Adrenal gland (tissue), 12 donors: ENCODE data around the gene SLC25A28. TPM values are rescaled to one million over a fixed set of nuclear protein-coding genes. Genes with fewer than 3 reads are reported as not detected.

Experiments
- DNase-seq, 7 donors: peaks; one replicate each; pipeline ENCODE4 v3.0.0-alpha.2; 2019 to 2020
- H3K27ac ChIP-seq, 5 donors: fragments of 200-600 bp; sonication (generic) in 4 of 5; 1 replicate in 3 of 5; 2 replicates in 2 of 5; pipeline versions ENCODE4 v1.5.1 to v1.8.0; 2016 to 2020; ENCODE audit warnings: mild to moderate bottlenecking in 1 of 5
- H3K27me3 ChIP-seq: fragments of 200-600 bp; 2 replicates; pipeline ENCODE4 v1.8.0; 2021
- H3K36me3 ChIP-seq, 2 donors: fragments of 200-600 bp; replicated peaks in 1 of 2; 1 replicate in 1 of 2; 2 replicates in 1 of 2; pipeline versions ENCODE4 v1.5.1 to v1.8.0; 2018 to 2022
- H3K4me1 ChIP-seq, 2 donors: fragments of 200-600 bp; replicated peaks in 1 of 2; 1 replicate in 1 of 2; 2 replicates in 1 of 2; pipeline versions ENCODE4 v1.5.1 to v1.8.0; 2018 to 2021
- H3K4me3 ChIP-seq, 4 donors: fragments of 200-600 bp; sonication (generic) in 3 of 4; one replicate each; pipeline ENCODE4 v1.5.1; 2016 to 2018
- H3K9me3 ChIP-seq, 3 donors: fragments of 200-600 bp; sonication (generic) in 1 of 3; replicated peaks in 1 of 3; 1 replicate in 2 of 3; 2 replicates in 1 of 3; pipeline versions ENCODE4 v1.5.1 to v1.8.0; 2016 to 2021
- CTCF ChIP-seq, 6 experiments: fragments of 450-650 bp in 4 of 6; fragments of 200-600 bp in 2 of 6; sonication (generic) in 1 of 6; IDR thresholded peaks; 1 replicate in 5 of 6; 2 replicates in 1 of 6; pipeline versions ENCODE4 v1.5.1 to v1.8.0; 2016 to 2021; ENCODE audit warnings: antibody characterized with exemption in 6 of 6, mild to moderate bottlenecking in 2 of 6, moderate library complexity in 1 of 6
- POLR2A ChIP-seq, 2 donors: fragments of 450-650 bp; IDR thresholded peaks; one replicate each; pipeline ENCODE4 v1.6.1; 2017; ENCODE audit warnings: antibody characterized with exemption in 2 of 2, mild to moderate bottlenecking in 2 of 2, moderate library complexity in 1 of 2
- WGBS, 4 donors: extraction: QIAGEN DNeasy Blood & Tissue Kit in 2 of 4; methylation state at CpG; one replicate each; pipeline versions ENCODE4 v1.1.5 to v1.1.7; 2013 to 2017; 5-methylcytosine and 5-hydroxymethylcytosine counted together
- intact Hi-C, 2 donors: fragments of 100-400 bp; cut with DNase I; formaldehyde crosslinking; loops; one replicate each; pipeline versions ENCODE4 v1.14.1 to v1.15.0; 2022 to 2023
- polyA plus RNA-seq, 3 donors: library from polyadenylated mRNA; stranded (reverse); fragments of 200-250 nt in 2 of 3; fragments of 350-450 nt in 1 of 3; fragmentation: Illumina TruSeq in 1 of 3; extraction: RNeasy Lipid Tissue Mini Kit (QIAGEN cat#74804) in 1 of 3; gene quantifications; one replicate each; pipeline ENCODE4 v1.2.3, GENCODE V29; 2013 to 2014
- total RNA-seq, 9 donors: library from RNA; depleted of rRNA in 4 of 9; stranded (reverse); fragments of >200 nt in 4 of 9; fragments of 120-200 nt in 1 of 9; fragmentation: NEBNext Ultra II Directional in 1 of 9; extraction: Animal tissue kit (Norgen Biotek cat#: 25700) in 1 of 9; gene quantifications; one replicate each; pipeline versions ENCODE4 v1.1.0 to v1.2.4, GENCODE V29; 2013 to 2023
- donor health status: healthy with polysubstance abuse.
- donor health status: Bipolar disorder and iron deficiency.
- donor health status: DM: yes; HTN: yes; CAD: no.
- donor health status: DM: no; HTN: no; CAD: no.
- donor health status: DM: no; HTN: no; CAD: no.
- donor health status: DM: yes; HTN: yes; CAD: no.

Gene SLC25A28
- total and polyA plus RNA-seq, 12 donors = 9.6 to 299 (median 66.0) TPM

DNA sequence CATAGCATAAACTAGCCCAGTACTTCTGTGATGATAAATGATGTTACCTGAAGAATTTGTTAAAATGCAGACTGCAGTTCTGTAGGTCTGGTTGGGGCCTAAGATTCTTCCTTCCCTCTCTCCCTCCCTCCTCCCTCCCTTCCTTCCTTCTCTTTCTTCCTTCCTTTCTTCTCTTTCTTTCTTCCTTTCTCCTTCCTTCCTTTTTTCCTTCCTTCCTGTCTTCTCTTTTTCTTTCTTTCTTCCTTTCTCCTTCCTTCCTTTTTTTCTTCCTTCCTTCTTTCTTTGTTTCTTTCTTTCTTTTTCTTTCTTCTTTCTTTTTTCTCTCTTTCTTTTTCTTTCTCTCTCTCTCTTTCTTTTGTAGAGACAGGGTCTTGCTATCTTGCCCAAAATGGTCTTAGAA is 3.7 kb upstream of the SLC25A28 start:
- DNase-seq = no peak
- H3K9me3 ChIP-seq = no peaks in the 10 kb centered on the region
- no peaks in the 10 kb centered on the region for H3K27me3 ChIP-seq
- no peak overlapping the region for H3K27ac ChIP-seq
- no peak overlapping the region for H3K4me3 ChIP-seq
- TF ChIP-seq CTCF (IDR thresholded peaks at IDR 0.05) = no peak
- TF ChIP-seq POLR2A (IDR thresholded peaks at IDR 0.05) = no peak
- H3K4me1 ChIP-seq = peaks cover 6 to 10% of the 10 kb centered on the region in 2 donors
- H3K36me3 ChIP-seq = no peaks in the 10 kb centered on the region
- intact Hi-C loops = loop anchor here (5.0 to 10.0 kb wide), 2 partner anchors 38 to 91 kb away; no protein-coding TSS in a partner anchor

GRCh38 chr10:99621454-99622251 is 1.4 kb upstream of the SLC25A28 start:
- peak overlapping the region; percentile 97 to 100 (median 99) for H3K27ac ChIP-seq
- no peaks in the 10 kb centered on the region for H3K36me3 ChIP-seq
- WGBS, 4 donors = 13 to 21% (median 16%) methylated on average over 18 to 31 of the region's 31 CpGs
- peaks cover 26 to 33% of the 10 kb centered on the region in 2 donors for H3K4me1 ChIP-seq
- TF ChIP-seq POLR2A (IDR thresholded peaks at IDR 0.05) (peak; percentile 92 to 97), CTCF (IDR thresholded peaks at IDR 0.05) (no peak)
- H3K4me3 ChIP-seq = peak overlapping the region in 2 of 4 donors; percentile 71 to 75
- intact Hi-C loops = loop anchor here (5.0 to 10.0 kb wide), 2 partner anchors 41 to 93 kb away; no protein-coding TSS in a partner anchor
- no peaks in the 10 kb centered on the region for H3K9me3 ChIP-seq
- H3K27me3 ChIP-seq = no peaks in the 10 kb centered on the region
- peak in 2 of 7 donors; percentile 37 to 43 for DNase-seq

DNA sequence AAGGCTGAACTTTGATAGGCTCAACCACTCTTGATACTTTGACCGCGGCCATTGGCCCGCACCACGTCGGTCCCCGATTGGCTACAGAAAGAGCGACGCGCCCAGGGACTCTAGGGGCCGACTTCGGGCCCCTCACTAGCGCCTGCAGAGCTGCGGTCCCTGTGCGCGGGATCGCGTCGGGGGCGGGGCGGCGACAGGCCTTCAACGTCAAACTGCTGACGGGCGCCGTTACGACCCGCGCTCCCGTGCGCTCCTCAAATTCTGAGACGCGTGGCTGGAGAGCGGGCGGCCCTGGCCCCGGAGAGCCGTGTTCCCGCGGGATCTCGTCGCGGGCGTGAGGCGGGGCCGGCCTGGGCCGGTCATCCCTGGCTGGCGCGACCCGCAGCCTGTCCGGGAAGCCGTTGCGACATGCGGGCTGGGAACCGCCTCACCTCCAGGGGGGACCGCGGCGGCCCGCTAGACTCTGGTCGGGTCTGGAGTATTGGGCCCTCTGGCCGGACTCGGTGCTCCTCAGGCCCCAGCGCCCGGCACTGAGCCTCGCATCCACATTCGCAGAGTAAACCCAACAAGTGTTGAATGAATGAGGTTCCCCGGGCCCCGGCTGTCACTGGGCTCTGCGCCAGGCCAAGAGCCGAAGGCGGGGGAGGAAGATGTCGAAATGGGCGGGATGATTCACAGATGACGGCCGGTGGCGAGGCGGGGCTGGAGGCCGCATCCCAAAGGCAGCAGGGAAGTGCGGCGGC is 643 bp upstream of the SLC25A28 start:
- peak overlapping the region; percentile 97 to 100 (median 99) for H3K27ac ChIP-seq
- intact Hi-C loops = loop anchor here (5.0 to 10.0 kb wide), 2 partner anchors 41 to 94 kb away; no protein-coding TSS in a partner anchor

More for the DNA sequence above, 643 bp upstream of the SLC25A28 start:
- H3K27me3 ChIP-seq = no peaks in the 10 kb centered on the region
- peak; percentile 95 to 98 (median 97) for DNase-seq
- peaks cover 29 to 37% of the 10 kb centered on the region in 2 donors for H3K4me1 ChIP-seq
- WGBS, 4 donors = 0 to 1% (median 1%) methylated on average over 6 to 78 of the region's 78 CpGs
- no peaks in the 10 kb centered on the region for H3K9me3 ChIP-seq
- H3K4me3 ChIP-seq = peak overlapping the region; percentile 5 to 75 (median 40)
- TF ChIP-seq CTCF (IDR thresholded peaks at IDR 0.05) (peak in 3 of 6 experiments; percentile 18 to 29 (median 23)), POLR2A (IDR thresholded peaks at IDR 0.05) (peak; percentile 31 to 62)
- no peaks in the 10 kb centered on the region for H3K36me3 ChIP-seq
